ENCODE data around the gene CAMK2A.

CAMK2A gene

GRCh38 chr5:150322202-150322601 lies 32.6 kb upstream of the CAMK2A start:
- TF ChIP-seq CTCF (conservative IDR thresholded peaks at IDR 0.05; ENCODE audit: low read depth, low read length) = no peak
- H3K4me3 ChIP-seq (ENCODE audit: low read length) = no peak overlapping the region
- DNase-seq (ENCODE audit: low read depth) = no peak

GRCh38 chr5:150321784-150322183 lies 32.2 kb upstream of the CAMK2A start:
- TF ChIP-seq CTCF (conservative IDR thresholded peaks at IDR 0.05; ENCODE audit: low read depth, low read length) = no peak
- H3K4me3 ChIP-seq (ENCODE audit: low read length) = no peak overlapping the region
- DNase-seq (ENCODE audit: low read depth) = no peak

GRCh38 chr5:150321211-150321610 lies 31.6 kb upstream of the CAMK2A start:
- DNase-seq (ENCODE audit: low read depth) = no peak
- no peak for TF ChIP-seq CTCF (conservative IDR thresholded peaks at IDR 0.05; ENCODE audit: low read depth, low read length)
- H3K4me3 ChIP-seq (ENCODE audit: low read length) = no peak overlapping the region

- TF ChIP-seq CTCF (conservative IDR thresholded peaks at IDR 0.05; ENCODE audit: low read depth, low read length) = no peak
- peak; percentile 100 for DNase-seq (ENCODE audit: low read depth)
- no peak overlapping the region for H3K4me3 ChIP-seq (ENCODE audit: low read length)
Measured at GRCh38 chr5:150320044-150320613, 30.6 kb upstream of the CAMK2A start.

GRCh38 chr5:150319484-150319790 lies 29.9 kb upstream of the CAMK2A start:
- no peak for DNase-seq (ENCODE audit: low read depth)
- no peak for TF ChIP-seq CTCF (conservative IDR thresholded peaks at IDR 0.05; ENCODE audit: low read depth, low read length)
- no peak overlapping the region for H3K4me3 ChIP-seq (ENCODE audit: low read length)

- TF ChIP-seq CTCF (conservative IDR thresholded peaks at IDR 0.05; ENCODE audit: low read depth, low read length) = no peak
- DNase-seq (ENCODE audit: low read depth) = no peak
- H3K4me3 ChIP-seq (ENCODE audit: low read length) = no peak overlapping the region
Measured at GRCh38 chr5:150318613-150319483, 29.3 kb upstream of the CAMK2A start.

Data from retinal pigment epithelial cell (primary cell).